ENCODE measurements around the gene C16orf74.

GRCh38 chr16:85798283-85798776, 47.4 kb upstream of the C16orf74 start:
- TF ChIP-seq CTCF (IDR thresholded peaks at IDR 0.05) (no peak), POLR2A (IDR thresholded peaks at IDR 0.05) (no peak)
